SK-N-SH (cell line): ENCODE data around the gene AKT1S1. TPM values are rescaled to one million over a fixed set of nuclear protein-coding genes. Genes with fewer than 3 reads are reported as not detected.

Experiments used
- CTCF ChIA-PET: fragments of 300-600, 350-600 bp; formaldehyde crosslinking; extraction: SDS; loops from one replicate; lab custom pipeline; 2021; lab: Yijun Ruan, JAX
- POLR2A ChIA-PET: fragments of 350-600 bp; sonication (Branson Sonifier 250); formaldehyde crosslinking; extraction: SDS; loops from one replicate; lab custom pipeline; 2020; ENCODE audit warnings: antibody characterized with exemption, inconsistent platforms; lab: Yijun Ruan, JAX
- DNase-seq: peaks from one replicate; pipeline ENCODE4 v3.0.0; 2012
- H2AFZ ChIP-seq: fragments of 200-600 bp; sonication (generic); 2 replicates; pipeline ENCODE4 v1.8.1; 2016; ENCODE audit warnings: antibody characterized with exemption, mild to moderate bottlenecking, low read depth
- H3F3A ChIP-seq: fragments of 200-600 bp; sonication (generic); replicated peaks from 2 replicates; pipeline ENCODE3; 2016; ENCODE audit warnings: antibody characterized with exemption, mild to moderate bottlenecking; ENCODE audit not compliant: insufficient read depth
- H3K27ac ChIP-seq, 2 experiments: fragments of 200-500 bp in 1 of 2; fragments of 200-600 bp in 1 of 2; sonication (Bioruptor generic) in 1 of 2; sonication (generic), shearing (Covaris generic) in 1 of 2; 2 replicates each; pipeline versions ENCODE4 v1.5.1 to v1.6.1; 2014 to 2016; ENCODE audit warnings: low read depth in 2 of 2, inconsistent platforms in 1 of 2, low read length in 1 of 2, mild to moderate bottlenecking in 1 of 2, mixed read lengths in 1 of 2
- H3K27me3 ChIP-seq: fragments of 200-600 bp; sonication (generic), shearing (Covaris generic); 2 replicates; pipeline ENCODE4 v1.6.1; 2016; ENCODE audit warnings: mixed run types; ENCODE audit not compliant: insufficient read depth
- H3K36me3 ChIP-seq, 2 experiments: fragments of 200-500 bp in 1 of 2; fragments of 200-600 bp in 1 of 2; sonication (Bioruptor generic) in 1 of 2; sonication (generic) in 1 of 2; replicated peaks in 1 of 2; 2 replicates each; pipeline versions ENCODE3 to v1.5.1; 2014 to 2016; ENCODE audit warnings: low read length in 1 of 2, mild to moderate bottlenecking in 1 of 2; ENCODE audit not compliant: insufficient read depth in 2 of 2, control insufficient read depth in 1 of 2
- H3K4me1 ChIP-seq, 2 experiments: fragments of 200-500 bp in 1 of 2; fragments of 200-600 bp in 1 of 2; sonication (Bioruptor generic) in 1 of 2; sonication (generic), shearing (Covaris generic) in 1 of 2; 2 replicates each; pipeline versions ENCODE4 v1.5.1 to v1.6.1; 2014 to 2016; ENCODE audit warnings: low read depth in 1 of 2, low read length in 1 of 2, mixed run types in 1 of 2; ENCODE audit not compliant: insufficient read depth in 2 of 2, control insufficient read depth in 1 of 2
- H3K4me2 ChIP-seq: fragments of 200-600 bp; sonication (generic), shearing (Covaris generic); 2 replicates; pipeline ENCODE4 v1.6.1; 2017; ENCODE audit warnings: mixed run types
- H3K4me3 ChIP-seq, 2 experiments: fragments of 200-500 bp in 1 of 2; fragments of 200-600 bp in 1 of 2; sonication (Bioruptor generic) in 1 of 2; sonication (generic), shearing (Covaris generic) in 1 of 2; 2 replicates each; pipeline versions ENCODE4 v1.5.1 to v1.8.1; 2014 to 2016; ENCODE audit warnings: low read depth in 2 of 2, inconsistent platforms in 1 of 2, low read length in 1 of 2, mild to moderate bottlenecking in 1 of 2, mixed read lengths in 1 of 2, moderate library complexity in 1 of 2
- H3K79me2 ChIP-seq: fragments of 200-600 bp; sonication (generic); 2 replicates; pipeline ENCODE4 v1.8.1; 2017; ENCODE audit warnings: mild to moderate bottlenecking; ENCODE audit not compliant: insufficient read depth
- H3K9ac ChIP-seq: fragments of 200-600 bp; sonication (generic); 2 replicates; pipeline ENCODE4 v1.6.1; 2017; ENCODE audit warnings: mixed run types
- H3K9me2 ChIP-seq: fragments of 200-600 bp; sonication (generic); 2 replicates; pipeline ENCODE4 v1.6.1; 2017; ENCODE audit warnings: mixed run types
- H3K9me3 ChIP-seq: fragments of 200-600 bp; sonication (generic); 2 replicates; pipeline ENCODE4 v1.6.1; 2017; ENCODE audit warnings: mixed run types, mild to moderate bottlenecking, moderate library complexity
- H4K20me1 ChIP-seq: fragments of 200-600 bp; sonication (generic); 2 replicates; pipeline ENCODE4 v1.6.1; 2017; ENCODE audit warnings: mild to moderate bottlenecking, mixed run types; ENCODE audit not compliant: insufficient read depth
- CTCF ChIP-seq: fragments of 200-600 bp; sonication (generic); IDR thresholded peaks from 2 replicates; pipeline ENCODE4 v1.6.1; 2017; ENCODE audit warnings: antibody characterized with exemption, mild to moderate bottlenecking, moderate library complexity
- ELF1 ChIP-seq: IDR thresholded peaks from 2 replicates; pipeline ENCODE4 v1.4.0; 2012
- EZH2phosphoT487 ChIP-seq: fragments of 200-600 bp; sonication (generic); IDR thresholded peaks from 2 replicates; pipeline ENCODE4 v1.6.1; 2017; ENCODE audit warnings: low read depth, mixed run types, mild to moderate bottlenecking, antibody characterized with exemption, moderate library complexity, borderline replicate concordance
- FOXJ3 ChIP-seq: sonication (generic); formaldehyde crosslinking; IDR thresholded peaks from 2 replicates; pipeline ENCODE4 v1.5.1; 2020; ENCODE audit warnings: mild to moderate bottlenecking, missing genetic modification reagents
- FOXM1 ChIP-seq: IDR thresholded peaks from 2 replicates; pipeline ENCODE4 v1.4.0; 2012; ENCODE audit warnings: low read depth, mild to moderate bottlenecking
- JUND ChIP-seq: IDR thresholded peaks from 2 replicates; pipeline ENCODE4 v1.4.0; 2012
- MAX ChIP-seq: IDR thresholded peaks from 2 replicates; pipeline ENCODE4 v1.4.0; 2012; ENCODE audit warnings: low read depth
- MXI1 ChIP-seq: IDR thresholded peaks from 2 replicates; pipeline ENCODE4 v1.6.1; 2012; ENCODE audit warnings: mild to moderate bottlenecking, low read depth, low read length, improper control_type of control experiment
- NFIC ChIP-seq: IDR thresholded peaks from 2 replicates; pipeline ENCODE4 v1.4.0; 2012; ENCODE audit warnings: borderline replicate concordance
- NRF1 ChIP-seq: IDR thresholded peaks from 2 replicates; pipeline ENCODE4 v1.6.1; 2012; ENCODE audit warnings: low read depth, mild to moderate bottlenecking, low read length
- RAD21 ChIP-seq: IDR thresholded peaks from 2 replicates; pipeline ENCODE4 v1.6.1; 2012; ENCODE audit warnings: mild to moderate bottlenecking, low read length
- RCOR1 ChIP-seq: fragments of 150-350 bp; IDR thresholded peaks from 2 replicates; pipeline ENCODE4 v1.6.1; 2017; ENCODE audit warnings: antibody characterized with exemption, low read length
- REST ChIP-seq: IDR thresholded peaks from 2 replicates; pipeline ENCODE4 v1.6.1; 2012; ENCODE audit warnings: mild to moderate bottlenecking, low read depth, low read length, moderate library complexity
- RFX5 ChIP-seq: IDR thresholded peaks from 2 replicates; pipeline ENCODE4 v1.6.1; 2012; ENCODE audit warnings: mild to moderate bottlenecking, improper control_type of control experiment, low read length
- SMC3 ChIP-seq: IDR thresholded peaks from 2 replicates; pipeline ENCODE4 v1.6.1; 2012; ENCODE audit warnings: low read depth, low read length, improper control_type of control experiment
- TCF12 ChIP-seq: IDR thresholded peaks from 2 replicates; pipeline ENCODE4 v1.4.0; 2012
- USF2 ChIP-seq: fragments of 150-350 bp; IDR thresholded peaks from 2 replicates; pipeline ENCODE4 v1.6.1; 2017; ENCODE audit warnings: antibody characterized with exemption, low read length, low read depth, borderline replicate concordance
- YY1 ChIP-seq: IDR thresholded peaks from 2 replicates; pipeline ENCODE4 v1.4.0; 2012; ENCODE audit warnings: low read depth, mild to moderate bottlenecking
- WGBS: methylation state at CpG from one replicate; pipeline ENCODE4 v1.1.6; 2017; ENCODE audit warnings: low lambda C conversion rate; 5-methylcytosine and 5-hydroxymethylcytosine counted together
- polyA plus RNA-seq, 3 experiments: library from polyadenylated mRNA; depleted of rRNA; stranded (reverse); fragments of >200 nt; gene quantifications; 2 replicates each; pipeline ENCODE4 v1.2.3, GENCODE V29; 2012

Gene AKT1S1
- polyA plus RNA-seq, 1 of the 3 experiments (the other 2 are of a cell fraction), result 63.7 TPM

GRCh38 chr19:49895566-49896297, 18.6 kb upstream of the AKT1S1 start:
- CTCF ChIA-PET, result interaction anchor here (1.1 kb wide), 1 partner anchor 42 kb away, joined by 4 read pairs; no protein-coding TSS in a partner anchor
- no peaks in the 10 kb centered on the region for H3K27me3 ChIP-seq
- no peaks in the 10 kb centered on the region for H3K36me3 ChIP-seq
- H3F3A ChIP-seq, result no peaks in the 10 kb centered on the region
- H3K9me3 ChIP-seq, result no peaks in the 10 kb centered on the region
- no peak for DNase-seq
- WGBS, result 69% methylated on average over 16 of the region's 17 CpGs
- POLR2A ChIA-PET, result interaction anchor here (1.0 kb wide), 1 partner anchor 19 kb away, joined by 3 read pairs; no protein-coding TSS in a partner anchor
- no peaks in the 10 kb centered on the region for H3K79me2 ChIP-seq
- no peak overlapping the region for H3K4me3 ChIP-seq
- H2AFZ ChIP-seq, result no peak overlapping the region
- H4K20me1 ChIP-seq, result no peaks in the 10 kb centered on the region
- no peak for TF ChIP-seq FOXJ3 (CRISPR knock-in tag)
- no peak for TF ChIP-seq CTCF
- no peak for TF ChIP-seq EZH2phosphoT487
- no peak for TF ChIP-seq MAX
- TF ChIP-seq FOXM1, result no peak
- TF ChIP-seq RFX5, result no peak
- TF ChIP-seq MXI1, result no peak
- TF ChIP-seq RCOR1, result no peak
- TF ChIP-seq TCF12, result no peak
- H3K9me2 ChIP-seq, result no peaks in the 10 kb centered on the region
- peaks cover 0 to 7% of the 10 kb centered on the region in 2 experiments; a peak in 2 of 4 replicates for H3K4me1 ChIP-seq
- H3K4me2 ChIP-seq, result no peak overlapping the region
- no peak overlapping the region for H3K9ac ChIP-seq
- no peak overlapping the region for H3K27ac ChIP-seq

GRCh38 chr19:49894879-49895565, 17.9 kb upstream of the AKT1S1 start:
- no peak for DNase-seq
- ChIA-PET CTCF (interaction anchor here (1.1 to 1.7 kb wide), 2 partner anchors 9 to 43 kb away, joined by 4 read pairs; no protein-coding TSS in a partner anchor), POLR2A (interaction anchor here (1.0 kb wide), 1 partner anchor 18 kb away, joined by 3 read pairs; no protein-coding TSS in a partner anchor)
- Histone ChIP-seq H3K9me2 (no peaks in the 10 kb centered on the region), H3F3A (no peaks in the 10 kb centered on the region), H3K79me2 (no peaks in the 10 kb centered on the region), H2AFZ (no peak overlapping the region), H3K36me3 (no peaks in the 10 kb centered on the region), H4K20me1 (no peaks in the 10 kb centered on the region), H3K4me2 (no peak overlapping the region), H3K4me3 (no peak overlapping the region), H3K4me1 (peaks cover 0 to 11% of the 10 kb centered on the region in 2 experiments; a peak in 2 of 4 replicates), H3K27ac (no peak overlapping the region), H3K9ac (no peak overlapping the region), H3K9me3 (no peaks in the 10 kb centered on the region), H3K27me3 (no peaks in the 10 kb centered on the region)
- 81% methylated on average over 11 of the region's 17 CpGs for WGBS
- TF ChIP-seq YY1, result no peak
- no peak for TF ChIP-seq REST
- no peak for TF ChIP-seq ELF1
- TF ChIP-seq MAX, result no peak
- no peak for TF ChIP-seq NRF1
- no peak for TF ChIP-seq NFIC
- TF ChIP-seq TCF12, result no peak
- no peak for TF ChIP-seq FOXJ3 (CRISPR knock-in tag)
- no peak for TF ChIP-seq RAD21
- TF ChIP-seq RFX5, result no peak
- TF ChIP-seq MXI1, result no peak
- no peak for TF ChIP-seq JUND
- TF ChIP-seq SMC3, result no peak
- TF ChIP-seq USF2, result no peak
